Thoracic aorta (tissue), 2 donors: ENCODE measurements around the gene MPZL3. TPM values are rescaled to one million over a fixed set of nuclear protein-coding genes. Genes with fewer than 3 reads are reported as not detected.

ENCODE experiments used
- ATAC-seq: fragments of 150-250 bp; one replicate; pipeline ENCODE4 v1.8.0; 2017; ENCODE audit warnings: low read depth; ENCODE audit not compliant: insufficient number of reproducible peaks, low FRiP score
- DNase-seq: peaks from one replicate; pipeline ENCODE4 v3.0.0-alpha.2; 2020; ENCODE audit warnings: low spot score
- H3K27ac ChIP-seq, 2 donors: fragments of 200-600 bp; sonication (generic); 1 replicate in 1 of 2; 2 replicates in 1 of 2; pipeline ENCODE4 v1.5.1; 2016; ENCODE audit warnings: mild to moderate bottlenecking in 2 of 2, moderate library complexity in 2 of 2
- H3K27me3 ChIP-seq: fragments of 200-600 bp; sonication (generic); replicated peaks from 2 replicates; pipeline ENCODE4 v1.6.0; 2016; ENCODE audit warnings: mild to moderate bottlenecking; ENCODE audit not compliant: insufficient read depth
- H3K36me3 ChIP-seq: fragments of 200-600 bp; sonication (generic); one replicate; pipeline ENCODE4 v1.5.1; 2016
- H3K4me1 ChIP-seq, 2 donors: fragments of 200-600 bp; sonication (generic); 1 replicate in 1 of 2; 2 replicates in 1 of 2; pipeline versions ENCODE4 v1.5.1 to v1.6.0; 2016; ENCODE audit warnings: low read depth in 2 of 2, mild to moderate bottlenecking in 1 of 2; ENCODE audit not compliant: control insufficient read depth in 1 of 2
- H3K4me3 ChIP-seq: fragments of 200-600 bp; sonication (generic); 2 replicates; pipeline ENCODE4 v1.5.1; 2016; ENCODE audit warnings: mild to moderate bottlenecking
- H3K9me3 ChIP-seq: fragments of 200-600 bp; sonication (generic); 2 replicates; pipeline ENCODE4 v1.5.1; 2016
- CTCF ChIP-seq: fragments of 200-600 bp; sonication (generic); IDR thresholded peaks from one replicate; pipeline ENCODE4 v1.5.1; 2019; ENCODE audit warnings: antibody characterized with exemption
- total RNA-seq, 2 donors: library from RNA; depleted of rRNA; stranded (reverse); fragments of >200 nt; gene quantifications; one replicate each; pipeline versions ENCODE4 v1.1.0 to v1.2.3, GENCODE V29; 2016

The MPZL3 gene
- total RNA-seq, 2 donors from 2014 or later: 0.41 to 3.2 TPM

GRCh38 chr11:118265954-118266353 is 13.8 kb upstream of the MPZL3 start:
- Histone ChIP-seq H3K27me3 (no peaks in the 10 kb centered on the region), H3K4me1 (peaks cover 0 to 3% of the 10 kb centered on the region in 2 donors), H3K4me3 (no peak overlapping the region), H3K36me3 (no peaks in the 10 kb centered on the region), H3K9me3 (no peaks in the 10 kb centered on the region), H3K27ac (no peak overlapping the region)
- ATAC-seq: no peak
- no peak for TF ChIP-seq CTCF
- DNase-seq: no peak

- no peaks in the 10 kb centered on the region for H3K9me3 ChIP-seq
- DNase-seq (no peak), ATAC-seq (no peak)
- H3K4me1 ChIP-seq: peaks cover 0 to 3% of the 10 kb centered on the region in 2 donors
- no peak for TF ChIP-seq CTCF
- H3K4me3 ChIP-seq: peak overlapping the region; percentile 61
- no peaks in the 10 kb centered on the region for H3K27me3 ChIP-seq
- H3K36me3 ChIP-seq: no peaks in the 10 kb centered on the region
- no peak overlapping the region for H3K27ac ChIP-seq
Observed at GRCh38 chr11:118264569-118265465, 12.7 kb upstream of the MPZL3 start.

- no peak for TF ChIP-seq CTCF
- Histone ChIP-seq H3K27me3 (no peaks in the 10 kb centered on the region), H3K4me3 (peak within 1 kb of the TSS; percentile 61), H3K27ac (no peak within 1 kb of the TSS), H3K4me1 (peaks cover 0 to 3% of the 10 kb centered on the region in 2 donors), H3K9me3 (no peaks in the 10 kb centered on the region), H3K36me3 (no peaks in the 10 kb centered on the region)
- no peak for DNase-seq
- no peak for ATAC-seq
Observed at GRCh38 chr11:118263695-118264568, 11.8 kb upstream of the MPZL3 start, which contains the start of gene MPZL2. Gene MPZL2, minus strand, starts transcription at chr11:118264297. Its CDS starts 144 bp downstream, at chr11:118264153.

GRCh38 chr11:118263112-118263511 is 10.9 kb upstream of the MPZL3 start:
- no peak for ATAC-seq

More at GRCh38 chr11:118263112-118263511, 10.9 kb upstream of the MPZL3 start:
- no peak for TF ChIP-seq CTCF
- Histone ChIP-seq H3K36me3 (no peaks in the 10 kb centered on the region), H3K9me3 (no peaks in the 10 kb centered on the region), H3K4me1 (peaks cover 0 to 3% of the 10 kb centered on the region in 2 donors), H3K27ac (no peak overlapping the region), H3K4me3 (no peak overlapping the region), H3K27me3 (no peaks in the 10 kb centered on the region)
- no peak for DNase-seq
